ENCODE data around the gene BRWD1. TPM values are rescaled to one million over a fixed set of nuclear protein-coding genes. Genes with fewer than 3 reads are reported as not detected.

Gene BRWD1
- total and polyA plus RNA-seq, 2 donors from 2014 or later = 9.1 to 43.9 TPM

GRCh38 chr21:39325458-39325857 lies 12.0 kb upstream of the BRWD1 start:
- H3K4me3 ChIP-seq (ENCODE audit: low read length in 3 of 3) = no peak overlapping the region
- no peak for TF ChIP-seq CTCF (IDR thresholded peaks at IDR 0.05; ENCODE audit: borderline replicate concordance, extremely low read depth, insufficient read depth)

GRCh38 chr21:39321424-39321823 lies 8.0 kb upstream of the BRWD1 start:
- intact Hi-C loops (cut with DNase I) = no loop called here
- Histone ChIP-seq H3K9me3 (ENCODE audit: control insufficient read depth in 2 of 3, insufficient read depth in 1 of 3, low read length in 3 of 3) (no peaks in the 10 kb centered on the region), H3K36me3 (ENCODE audit: control insufficient read depth in 2 of 3, insufficient read depth in 3 of 3, low read length in 3 of 3) (no peaks in the 10 kb centered on the region), H3K4me1 (ENCODE audit: control insufficient read depth in 2 of 3, insufficient read depth in 2 of 3, low read depth in 1 of 3, low read length in 3 of 3) (no peaks in the 10 kb centered on the region), H3K4me3 (ENCODE audit: low read length in 3 of 3) (no peak overlapping the region), H3K27me3 (ENCODE audit: control insufficient read depth, insufficient read depth, low read length) (no peaks in the 10 kb centered on the region), H3K27ac (ENCODE audit: low read depth in 2 of 2, low read length in 2 of 2) (no peak overlapping the region), H3K9ac (ENCODE audit: low read length in 3 of 3) (no peak overlapping the region)
- TF ChIP-seq CTCF (IDR thresholded peaks at IDR 0.05; ENCODE audit: borderline replicate concordance, extremely low read depth, insufficient read depth) = no peak
- DNase-seq (no peak), FAIRE-seq (no peak)

More at GRCh38 chr21:39325458-39325857, 12.0 kb upstream of the BRWD1 start:
- Histone ChIP-seq H3K27me3 (ENCODE audit: control insufficient read depth, insufficient read depth, low read length) (no peaks in the 10 kb centered on the region), H3K36me3 (ENCODE audit: control insufficient read depth in 2 of 3, insufficient read depth in 3 of 3, low read length in 3 of 3) (no peaks in the 10 kb centered on the region), H3K9ac (ENCODE audit: low read length in 3 of 3) (no peak overlapping the region), H3K4me1 (ENCODE audit: control insufficient read depth in 2 of 3, insufficient read depth in 2 of 3, low read depth in 1 of 3, low read length in 3 of 3) (no peaks in the 10 kb centered on the region), H3K27ac (ENCODE audit: low read depth in 2 of 2, low read length in 2 of 2) (no peak overlapping the region), H3K9me3 (ENCODE audit: control insufficient read depth in 2 of 3, insufficient read depth in 1 of 3, low read length in 3 of 3) (no peaks in the 10 kb centered on the region)
- intact Hi-C loops (cut with DNase I) = no loop called here
- DNase-seq = no peak
- FAIRE-seq = no peak

GRCh38 chr21:39319814-39320332 lies 6.4 kb upstream of the BRWD1 start:
- Histone ChIP-seq H3K27ac (ENCODE audit: low read depth in 2 of 2, low read length in 2 of 2) (no peak overlapping the region), H3K9me3 (ENCODE audit: control insufficient read depth in 2 of 3, insufficient read depth in 1 of 3, low read length in 3 of 3) (no peaks in the 10 kb centered on the region), H3K4me1 (ENCODE audit: control insufficient read depth in 2 of 3, insufficient read depth in 2 of 3, low read depth in 1 of 3, low read length in 3 of 3) (peaks cover 0 to 1% (median under 1%) of the 10 kb centered on the region in 3 donors), H3K9ac (ENCODE audit: low read length in 3 of 3) (no peak overlapping the region), H3K36me3 (ENCODE audit: control insufficient read depth in 2 of 3, insufficient read depth in 3 of 3, low read length in 3 of 3) (no peaks in the 10 kb centered on the region), H3K27me3 (ENCODE audit: control insufficient read depth, insufficient read depth, low read length) (no peaks in the 10 kb centered on the region), H3K4me3 (ENCODE audit: low read length in 3 of 3) (no peak overlapping the region)
- DNase-seq (no peak), FAIRE-seq (no peak)
- intact Hi-C loops (cut with DNase I) = no loop called here
- no peak for TF ChIP-seq CTCF (IDR thresholded peaks at IDR 0.05; ENCODE audit: borderline replicate concordance, extremely low read depth, insufficient read depth)

- DNase-seq (no peak), FAIRE-seq (no peak)
- H3K27me3 ChIP-seq (ENCODE audit: control insufficient read depth, insufficient read depth, low read length) = no peaks in the 10 kb centered on the region
- TF ChIP-seq CTCF (IDR thresholded peaks at IDR 0.05; ENCODE audit: borderline replicate concordance, extremely low read depth, insufficient read depth) = no peak
- H3K4me3 ChIP-seq (ENCODE audit: low read length in 3 of 3) = no peak overlapping the region
- no peak overlapping the region for H3K27ac ChIP-seq (ENCODE audit: low read depth in 2 of 2, low read length in 2 of 2)
- H3K36me3 ChIP-seq (ENCODE audit: control insufficient read depth in 2 of 3, insufficient read depth in 3 of 3, low read length in 3 of 3) = no peaks in the 10 kb centered on the region
- peaks cover 0 to 7% (median 6%) of the 10 kb centered on the region in 3 donors for H3K4me1 ChIP-seq (ENCODE audit: control insufficient read depth in 2 of 3, insufficient read depth in 2 of 3, low read depth in 1 of 3, low read length in 3 of 3)
- intact Hi-C loops (cut with DNase I) = no loop called here
- no peak overlapping the region for H3K9ac ChIP-seq (ENCODE audit: low read length in 3 of 3)
- no peaks in the 10 kb centered on the region for H3K9me3 ChIP-seq (ENCODE audit: control insufficient read depth in 2 of 3, insufficient read depth in 1 of 3, low read length in 3 of 3)
These were observed 5.9 kb upstream of the BRWD1 start for GRCh38 chr21:39319251-39319756.
